Neural progenitor cell (in vitro differentiated cells): Measurements from ENCODE around the gene MAP7.
"Not testable (repeated sequence)": the region's sequence is repeated elsewhere in the genome, so short reads cannot be mapped to it uniquely, and the experiment has no call there.

ENCODE experiments used
- CTCF ChIP-seq: fragments of 200-600 bp; sonication (generic); IDR thresholded peaks from 2 replicates; pipeline ENCODE4 v1.5.1; 2017; ENCODE audit warnings: antibody characterized with exemption, mild to moderate bottlenecking
- EZH2 ChIP-seq: fragments of 200-600 bp; sonication (generic); IDR thresholded peaks from 2 replicates; pipeline ENCODE4 v1.6.1; 2017; ENCODE audit warnings: antibody characterized with exemption, mild to moderate bottlenecking, moderate library complexity
- EZH2phosphoT487 ChIP-seq: fragments of 200-600 bp; sonication (generic); IDR thresholded peaks from 2 replicates; pipeline ENCODE4 v1.6.1; 2017; ENCODE audit warnings: antibody characterized with exemption

GRCh38 chr6:136375836-136376235 is 174.4 kb downstream of the MAP7 start:
- TF ChIP-seq EZH2, CTCF, EZH2phosphoT487: not testable (repeated sequence)
